K562 (cell line): Measurements from ENCODE around the gene ARHGEF17.

Experiments used
- CHAMP1 ChIP-seq: fragments of 450-650 bp; IDR thresholded peaks from 2 replicates; pipeline ENCODE4 v1.6.1; 2016; ENCODE audit warnings: mild to moderate bottlenecking
- CTCF ChIP-seq, 3 experiments: IDR thresholded peaks in 2 of 3; conservative IDR thresholded peaks in 1 of 3; 2 replicates each; pipeline ENCODE4 v1.5.1; 2011 to 2012; ENCODE audit warnings: low read length in 3 of 3, mild to moderate bottlenecking in 3 of 3, control low read depth in 2 of 3, improper control_type of control experiment in 1 of 3, inconsistent platforms in 1 of 3, low read depth in 1 of 3, mixed read lengths in 1 of 3, moderate library complexity in 1 of 3; ENCODE audit not compliant: insufficient read depth in 2 of 3
- E2F8 ChIP-seq: fragments of 450-650 bp; IDR thresholded peaks from 2 replicates; pipeline ENCODE4 v1.7.1; 2018; ENCODE audit warnings: mild to moderate bottlenecking, low read depth; ENCODE audit not compliant: partially characterized antibody
- ILF3 ChIP-seq: fragments of 450-650 bp; IDR thresholded peaks from 2 replicates; pipeline ENCODE4 v1.6.1; 2018; ENCODE audit warnings: antibody characterized with exemption, mild to moderate bottlenecking, moderate library complexity, borderline replicate concordance
- NCOA1 ChIP-seq: fragments of 450-650 bp; IDR thresholded peaks from 2 replicates; pipeline ENCODE4 v1.6.1; 2016; ENCODE audit warnings: low read depth
- PBX2 ChIP-seq, 2 experiments: IDR thresholded peaks in 1 of 2; conservative IDR thresholded peaks in 1 of 2; 2 replicates each; pipeline ENCODE4 v1.6.1; 2016; ENCODE audit warnings: low read depth in 2 of 2, mild to moderate bottlenecking in 1 of 2, missing compliant biosample characterization in 1 of 2, missing genetic modification characterization in 1 of 2, moderate library complexity in 1 of 2
- SNRNP70 ChIP-seq: fragments of 200-400 bp; formaldehyde crosslinking; optimal IDR thresholded peaks from 2 replicates; pipeline ENCODE3; 2017; ENCODE audit warnings: low read depth, low read length
- TAF1 ChIP-seq: IDR thresholded peaks from 2 replicates; pipeline ENCODE4 v1.6.1; 2011; ENCODE audit warnings: mild to moderate bottlenecking, low read length, moderate library complexity; ENCODE audit not compliant: insufficient read depth, control insufficient read depth, severe bottlenecking; ENCODE audit errors: extremely low read depth
- U2AF1 ChIP-seq: fragments of 200-400 bp; formaldehyde crosslinking; optimal IDR thresholded peaks from 2 replicates; pipeline ENCODE3; 2017; ENCODE audit warnings: mild to moderate bottlenecking, low read depth, low read length, moderate library complexity
- ZBTB33 ChIP-seq: sonication (generic); formaldehyde crosslinking; IDR thresholded peaks from 2 replicates; pipeline ENCODE4 v1.8.1; 2023; ENCODE audit warnings: mild to moderate bottlenecking, missing genetic modification reagents
- ZNF277 ChIP-seq: fragments of 250-450 bp; sonication (Bioruptor Pico); IDR thresholded peaks from 2 replicates; pipeline ENCODE4 v1.8.0; 2022; ENCODE audit warnings: inconsistent platforms, mild to moderate bottlenecking, moderate library complexity, borderline replicate concordance

GRCh38 chr11:73348838-73349237 lies 40.8 kb downstream of the ARHGEF17 start:
- TF ChIP-seq CHAMP1 (no peak), SNRNP70 (no peak), CTCF (IDR thresholded peaks at IDR 0.05 in 2 of 3, conservative IDR thresholded peaks at IDR 0.05 in 1 of 3; ENCODE audit: insufficient read depth in 2 of 3, low read depth in 1 of 3, low read length in 3 of 3) (no peak), U2AF1 (no peak), ILF3 (no peak), TAF1 (no peak), ZNF277 (no peak), PBX2 (CRISPR knock-in tag; IDR thresholded peaks at IDR 0.05; ENCODE audit: low read depth) (no peak), PBX2 (tag; conservative IDR thresholded peaks at IDR 0.05; ENCODE audit: low read depth) (no peak), ZBTB33 (no peak), NCOA1 (no peak), E2F8 (no peak)
